PC-9 (cell line): ENCODE measurements around the gene ZNF282. TPM values are rescaled to one million over a fixed set of nuclear protein-coding genes. Genes with fewer than 3 reads are reported as not detected.

Experiments used
- BruUV-seq: library from RNA; stranded (reverse); fragments of 400-500 nt; replicated peaks from 2 replicates; lab custom pipeline; 2021; lab: Mats Ljungman, UMichigan
- CTCF ChIA-PET: fragments of 300-600 bp; sonication (Branson Sonifier 250); formaldehyde crosslinking; loops from one replicate; lab custom pipeline; 2022; ENCODE audit warnings: antibody characterized with exemption; lab: Charles Lee
- POLR2A ChIA-PET: fragments of 300-600 bp; sonication (Branson Sonifier 250); formaldehyde crosslinking; loops from one replicate; lab custom pipeline; 2022; ENCODE audit warnings: antibody characterized with exemption; ENCODE audit not compliant: unreplicated experiment; lab: Charles Lee
- DNase-seq, 2 experiments: peaks; one replicate each; pipeline versions ENCODE4 v3.0.0 to v3.0.0-alpha.2; 2015 to 2022; ENCODE audit warnings: mixed read lengths in 1 of 2
- H2AFZ ChIP-seq: fragments of 200-600 bp; sonication (generic); 2 replicates; pipeline ENCODE4 v1.8.1; 2017; ENCODE audit warnings: antibody characterized with exemption
- H3F3A ChIP-seq: fragments of 200-600 bp; sonication (generic); 2 replicates; pipeline ENCODE4 v1.8.1; 2017; ENCODE audit warnings: antibody characterized with exemption, mild to moderate bottlenecking, low read depth; ENCODE audit not compliant: insufficient read depth
- H3K27ac ChIP-seq: fragments of 200-600 bp; sonication (generic); 2 replicates; pipeline ENCODE4 v1.6.1; 2016; ENCODE audit warnings: mixed run types
- H3K27me3 ChIP-seq: fragments of 200-600 bp; sonication (generic); 2 replicates; pipeline ENCODE4 v1.6.1; 2016; ENCODE audit warnings: low read depth, mixed run types; ENCODE audit not compliant: insufficient read depth
- H3K36me3 ChIP-seq: fragments of 200-600 bp; sonication (generic); 2 replicates; pipeline ENCODE4 v1.6.1; 2016; ENCODE audit warnings: low read depth, mixed run types
- H3K4me1 ChIP-seq: fragments of 200-600 bp; sonication (generic); replicated peaks from 2 replicates; pipeline ENCODE4 v1.6.1; 2016; ENCODE audit warnings: mixed run types; ENCODE audit not compliant: insufficient read depth
- H3K4me2 ChIP-seq: fragments of 200-600 bp; sonication (generic); 2 replicates; pipeline ENCODE4 v1.6.1; 2017; ENCODE audit warnings: mixed run types
- H3K4me3 ChIP-seq: fragments of 200-600 bp; sonication (generic); 2 replicates; pipeline ENCODE4 v1.6.1; 2016; ENCODE audit warnings: mixed run types
- H3K79me2 ChIP-seq: fragments of 200-600 bp; sonication (generic); 2 replicates; pipeline ENCODE4 v1.6.1; 2017; ENCODE audit warnings: low read depth, mixed run types
- H3K9me2 ChIP-seq: fragments of 200-600 bp; sonication (generic); 2 replicates; pipeline ENCODE4 v1.8.1; 2017; ENCODE audit warnings: mild to moderate bottlenecking; ENCODE audit not compliant: insufficient read depth
- H3K9me3 ChIP-seq: fragments of 200-600 bp; sonication (generic); 2 replicates; pipeline ENCODE4 v1.8.1; 2016; ENCODE audit warnings: low read depth; ENCODE audit not compliant: insufficient read depth
- H4K20me1 ChIP-seq: fragments of 200-600 bp; sonication (generic); 2 replicates; pipeline ENCODE4 v1.8.1; 2017; ENCODE audit not compliant: insufficient read depth
- EZH2 ChIP-seq: fragments of 200-600 bp; sonication (generic); IDR thresholded peaks from 2 replicates; pipeline ENCODE4 v1.8.0; 2017; ENCODE audit warnings: antibody characterized with exemption, low read depth
- intact Hi-C: fragments of 100-400 bp; cut with micrococcal nuclease; formaldehyde crosslinking; loops from one replicate; pipeline ENCODE4 v1.10.0; 2022; ENCODE audit not compliant: unreplicated experiment
- total RNA-seq: library from RNA; stranded (reverse); gene quantifications from 2 replicates; pipeline ENCODE4 v1.2.3, GENCODE V29; 2021
- TF ChIP-seq, protein P1 (sequence below): fragments of 200-600 bp; sonication (generic); conservative IDR thresholded peaks from 2 replicates; pipeline ENCODE4 v1.6.1; 2017; ENCODE audit warnings: mixed run types, antibody characterized with exemption, mild to moderate bottlenecking, moderate library complexity

Gene ZNF282
- total RNA-seq, 1 experiment from 2014 or later: 35.9 TPM

DNA sequence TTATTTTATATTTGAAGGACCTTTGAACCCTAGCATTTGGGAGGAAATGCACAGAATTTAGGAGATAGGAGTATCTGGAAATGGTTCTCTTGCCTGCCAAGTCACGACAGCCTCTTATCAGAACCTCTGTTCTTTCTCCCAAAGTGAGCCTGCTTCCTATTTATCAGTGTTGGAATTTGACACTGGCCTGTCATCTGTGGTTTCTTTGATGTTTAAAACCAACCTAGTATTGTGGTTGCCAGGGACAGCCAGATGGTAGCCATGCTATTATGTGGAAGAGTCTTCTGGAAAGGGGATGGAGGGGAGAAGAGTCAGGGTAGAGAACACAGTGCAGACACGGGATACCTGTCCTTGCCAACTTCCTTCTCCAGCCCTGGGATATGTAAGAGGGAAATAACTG, 21.1 kb downstream of the ZNF282 start:
- Histone ChIP-seq H3K27me3 (no peaks in the 10 kb centered on the region), H3K27ac (no peak overlapping the region), H3K36me3 (peaks cover 43% of the 10 kb centered on the region), H3K4me1 (no peaks in the 10 kb centered on the region), H3K4me2 (no peak overlapping the region), H2AFZ (no peak overlapping the region), H3K4me3 (no peak overlapping the region), H3K9me2 (no peaks in the 10 kb centered on the region), H3K79me2 (no peaks in the 10 kb centered on the region; the same call in 1 of the 2 replicates), H3K9me3 (no peaks in the 10 kb centered on the region), H3F3A (peaks cover 5% of the 10 kb centered on the region; the same call in 1 of the 2 replicates), H4K20me1 (no peaks in the 10 kb centered on the region)
- no peak for TF ChIP-seq EZH2
- TF ChIP-seq, protein P1, sequence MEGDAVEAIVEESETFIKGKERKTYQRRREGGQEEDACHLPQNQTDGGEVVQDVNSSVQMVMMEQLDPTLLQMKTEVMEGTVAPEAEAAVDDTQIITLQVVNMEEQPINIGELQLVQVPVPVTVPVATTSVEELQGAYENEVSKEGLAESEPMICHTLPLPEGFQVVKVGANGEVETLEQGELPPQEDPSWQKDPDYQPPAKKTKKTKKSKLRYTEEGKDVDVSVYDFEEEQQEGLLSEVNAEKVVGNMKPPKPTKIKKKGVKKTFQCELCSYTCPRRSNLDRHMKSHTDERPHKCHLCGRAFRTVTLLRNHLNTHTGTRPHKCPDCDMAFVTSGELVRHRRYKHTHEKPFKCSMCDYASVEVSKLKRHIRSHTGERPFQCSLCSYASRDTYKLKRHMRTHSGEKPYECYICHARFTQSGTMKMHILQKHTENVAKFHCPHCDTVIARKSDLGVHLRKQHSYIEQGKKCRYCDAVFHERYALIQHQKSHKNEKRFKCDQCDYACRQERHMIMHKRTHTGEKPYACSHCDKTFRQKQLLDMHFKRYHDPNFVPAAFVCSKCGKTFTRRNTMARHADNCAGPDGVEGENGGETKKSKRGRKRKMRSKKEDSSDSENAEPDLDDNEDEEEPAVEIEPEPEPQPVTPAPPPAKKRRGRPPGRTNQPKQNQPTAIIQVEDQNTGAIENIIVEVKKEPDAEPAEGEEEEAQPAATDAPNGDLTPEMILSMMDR: no peak
- intact Hi-C loops: no loop called here
- CTCF ChIA-PET: no interaction called here
- POLR2A ChIA-PET: no interaction called here
- BruUV-seq: no TSS peak
- no peak for DNase-seq

DNA sequence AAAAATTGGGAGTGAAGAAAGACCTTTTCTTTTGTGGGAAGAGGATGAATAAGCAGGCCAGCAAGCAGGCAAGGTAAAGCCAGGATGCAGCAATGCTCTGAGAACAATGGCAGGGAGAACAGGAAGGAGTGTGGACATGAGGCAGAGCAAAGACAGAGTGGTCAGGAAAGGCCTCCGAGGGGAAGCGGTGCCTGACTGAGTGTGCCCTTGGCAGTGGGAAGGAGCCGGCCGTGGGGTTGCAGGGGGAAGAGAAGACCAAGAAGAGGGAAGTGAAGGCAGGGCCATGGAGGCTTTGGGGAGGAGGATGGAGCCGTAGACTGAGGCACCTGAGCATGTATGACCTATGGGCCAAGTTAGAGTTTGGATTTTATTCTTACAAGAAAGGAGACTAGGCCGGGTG, 22.2 kb downstream of the ZNF282 start:
- H3K27me3 ChIP-seq: no peaks in the 10 kb centered on the region
- H4K20me1 ChIP-seq: no peaks in the 10 kb centered on the region
- H3K79me2 ChIP-seq: no peaks in the 10 kb centered on the region; the same call in 1 of the 2 replicates
- CTCF ChIA-PET: no interaction called here
- H3K27ac ChIP-seq: no peak overlapping the region
- peaks cover 5% of the 10 kb centered on the region; the same call in 1 of the 2 replicates for H3F3A ChIP-seq
- no peaks in the 10 kb centered on the region for H3K9me2 ChIP-seq
- no peaks in the 10 kb centered on the region for H3K9me3 ChIP-seq
- BruUV-seq: no TSS peak
- peaks cover 39% of the 10 kb centered on the region for H3K36me3 ChIP-seq
- POLR2A ChIA-PET: no interaction called here
- no peak overlapping the region for H3K4me3 ChIP-seq
- DNase-seq: no peak
- H3K4me2 ChIP-seq: no peak overlapping the region
- no peaks in the 10 kb centered on the region for H3K4me1 ChIP-seq
- TF ChIP-seq EZH2: no peak
- TF ChIP-seq, protein P1: no peak
- H2AFZ ChIP-seq: no peak overlapping the region
- intact Hi-C loops: no loop called here

DNA sequence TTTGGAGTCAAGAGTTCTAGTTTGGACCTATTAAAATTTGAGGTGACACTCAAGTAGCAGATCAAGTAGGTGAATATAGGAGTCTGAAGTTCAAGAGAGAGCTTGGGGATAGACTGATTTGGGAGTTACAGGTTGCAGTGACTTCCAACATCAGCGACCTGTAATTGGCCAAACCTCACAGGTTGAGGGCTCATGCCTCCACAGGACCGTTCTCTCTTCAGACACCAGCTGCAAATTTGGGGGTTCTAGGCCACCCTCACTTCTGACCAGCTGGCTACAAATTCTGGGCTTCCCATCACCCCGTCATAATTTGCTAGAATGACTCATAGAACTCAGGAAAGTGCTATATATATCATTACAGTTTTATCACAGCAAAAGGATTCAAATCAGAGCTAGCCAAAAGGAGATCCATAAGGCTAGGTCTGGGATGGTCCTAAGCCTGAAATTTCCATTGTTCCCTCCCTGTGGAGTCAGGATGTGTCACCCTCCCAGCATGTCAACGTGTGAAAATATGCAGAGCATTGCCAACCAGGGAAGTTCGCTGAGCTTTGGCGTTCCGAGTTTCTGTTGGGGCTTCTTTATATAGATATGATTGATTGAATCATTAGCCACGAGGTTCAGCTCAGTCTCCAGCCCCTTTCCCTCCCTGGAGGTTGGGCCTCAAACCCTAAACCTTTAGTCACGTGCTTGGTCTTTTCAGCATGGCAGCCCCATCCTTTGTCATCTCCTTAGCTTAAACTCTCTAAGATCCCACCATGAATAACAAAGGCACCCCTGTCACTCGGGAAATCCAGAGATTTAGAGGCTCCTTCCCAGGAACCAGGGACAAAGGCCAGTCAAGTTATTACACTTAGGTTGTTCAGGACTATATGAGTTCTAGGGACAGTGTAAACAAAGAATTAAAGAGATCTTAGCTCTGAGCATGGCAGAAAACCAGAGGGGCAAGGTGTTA, 23.4 kb downstream of the ZNF282 start:
- H3K36me3 ChIP-seq: peaks cover 39% of the 10 kb centered on the region
- H3K79me2 ChIP-seq: no peaks in the 10 kb centered on the region; the same call in 1 of the 2 replicates
- ChIA-PET POLR2A (no interaction called here), CTCF (no interaction called here)
- no peak overlapping the region for H3K4me3 ChIP-seq
- H3K27me3 ChIP-seq: no peaks in the 10 kb centered on the region
- intact Hi-C loops: no loop called here
- BruUV-seq: no TSS peak
- H3K27ac ChIP-seq: no peak overlapping the region
- peaks cover 5% of the 10 kb centered on the region; the same call in 1 of the 2 replicates for H3F3A ChIP-seq
- H3K9me3 ChIP-seq: no peaks in the 10 kb centered on the region
- H2AFZ ChIP-seq: no peak overlapping the region
- H3K4me2 ChIP-seq: no peak overlapping the region
- no peaks in the 10 kb centered on the region for H3K4me1 ChIP-seq
- no peaks in the 10 kb centered on the region for H4K20me1 ChIP-seq
- DNase-seq: no peak
- H3K9me2 ChIP-seq: no peaks in the 10 kb centered on the region
- no peak for TF ChIP-seq EZH2
- TF ChIP-seq, protein P1: no peak
